GM18526 (cell line): Measurements from ENCODE around the gene DNAH8.

Experiments used
- POLR2A ChIP-seq: IDR thresholded peaks from 3 replicates; pipeline ENCODE4 v1.6.1; 2011; ENCODE audit not compliant: insufficient read length; ENCODE audit errors: extremely low read depth

DNAH8 gene

DNA sequence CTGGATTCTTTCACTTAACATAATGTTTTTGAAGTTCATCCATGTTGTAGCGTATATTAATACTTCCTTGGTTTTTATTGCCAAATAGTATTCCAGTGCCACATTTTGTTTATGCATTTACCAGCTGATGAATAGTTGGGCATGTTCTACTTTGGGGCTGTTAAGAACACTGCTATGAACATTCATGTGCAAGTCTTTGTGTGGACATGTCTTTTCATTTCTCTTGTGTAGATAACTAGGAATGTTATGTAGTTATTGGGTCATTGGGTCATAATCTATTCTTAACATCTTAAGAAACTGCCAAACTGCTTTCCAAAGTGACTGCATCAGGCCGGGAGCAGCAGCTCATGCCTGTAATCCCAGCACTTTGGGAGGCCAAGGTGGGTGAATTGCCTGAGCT lies 289.7 kb downstream of the DNAH8 start:
- TF ChIP-seq POLR2A = no peak

DNA sequence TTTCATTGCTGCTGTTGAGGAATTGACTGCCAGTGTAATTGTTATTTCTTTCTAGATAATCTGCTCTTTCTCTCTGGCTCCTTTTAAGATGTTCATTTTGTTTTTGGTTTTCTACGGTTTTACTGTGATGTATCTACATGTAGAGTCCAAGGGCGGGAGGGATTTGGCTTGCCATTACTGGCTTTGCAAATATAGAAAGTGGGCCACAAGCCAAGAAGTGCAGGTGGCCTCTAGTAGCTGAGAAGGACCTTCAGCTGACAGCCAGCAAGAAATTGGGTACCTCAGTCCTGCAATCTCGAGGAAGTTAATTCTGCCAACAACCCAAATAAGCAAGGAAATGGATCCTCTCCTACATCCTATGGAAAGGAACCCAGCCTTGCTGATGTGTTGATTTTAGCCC lies 290.7 kb downstream of the DNAH8 start:
- no peak for TF ChIP-seq POLR2A

DNA sequence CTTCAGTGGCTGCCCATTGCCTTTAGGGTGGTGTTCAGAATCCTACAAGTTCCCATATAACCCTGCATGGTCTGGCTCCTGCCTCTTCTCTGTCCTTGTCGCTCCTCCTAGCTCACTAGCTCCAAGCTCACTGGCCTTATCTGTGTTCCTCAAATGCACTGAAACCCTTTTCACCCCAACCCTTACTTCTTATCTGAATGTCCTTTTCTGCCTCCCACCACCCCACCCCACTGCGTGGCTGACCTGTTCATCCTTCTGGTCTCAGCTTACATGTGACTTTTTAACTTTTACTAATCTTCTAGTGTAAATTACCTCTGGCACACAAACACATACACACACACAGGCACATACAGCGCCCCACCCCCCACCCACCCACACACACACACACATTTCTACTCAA lies 292.5 kb downstream of the DNAH8 start:
- no peak for TF ChIP-seq POLR2A

- no peak for TF ChIP-seq POLR2A
These were observed 293.6 kb downstream of the DNAH8 start for GRCh38 chr6:39008737-39009136.

GRCh38 chr6:39009476-39009875 lies 294.4 kb downstream of the DNAH8 start:
- no peak for TF ChIP-seq POLR2A

DNA sequence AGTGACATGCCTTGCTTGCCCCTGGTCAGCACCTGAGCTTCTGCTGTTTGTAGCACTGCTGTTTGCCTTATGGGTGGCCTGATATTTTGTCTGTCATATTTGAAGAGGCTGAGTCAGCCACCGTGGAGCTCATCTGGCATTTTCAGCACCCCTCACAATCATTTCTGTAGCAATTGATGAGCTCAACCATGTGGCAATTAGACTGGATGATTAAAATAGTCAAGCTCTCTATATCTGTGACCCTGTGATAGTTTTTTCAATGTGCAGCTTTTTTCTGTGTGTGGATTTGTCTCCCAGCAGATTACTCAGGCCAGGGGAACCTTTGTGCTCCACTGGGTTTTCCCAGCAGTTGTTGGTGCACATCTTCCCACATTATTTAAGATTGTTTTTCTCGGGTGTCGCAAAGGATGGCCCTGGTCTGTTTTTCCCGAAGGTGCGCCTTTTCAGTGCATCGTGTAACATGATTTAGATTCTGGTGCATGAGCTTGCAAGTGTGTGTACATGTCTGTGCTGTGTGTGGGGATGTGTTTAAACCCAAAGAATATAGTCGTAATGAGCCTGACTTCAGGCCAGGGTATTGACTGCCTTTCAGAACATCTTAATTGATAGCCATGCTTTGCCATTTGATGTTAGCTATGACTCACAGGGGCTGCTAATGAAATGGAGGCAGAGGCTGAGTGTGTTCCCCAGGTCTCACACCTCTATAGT lies 301.9 kb downstream of the DNAH8 start:
- no peak for TF ChIP-seq POLR2A

- TF ChIP-seq POLR2A = no peak
These were observed 302.4 kb downstream of the DNAH8 start for GRCh38 chr6:39017547-39017880.

DNA sequence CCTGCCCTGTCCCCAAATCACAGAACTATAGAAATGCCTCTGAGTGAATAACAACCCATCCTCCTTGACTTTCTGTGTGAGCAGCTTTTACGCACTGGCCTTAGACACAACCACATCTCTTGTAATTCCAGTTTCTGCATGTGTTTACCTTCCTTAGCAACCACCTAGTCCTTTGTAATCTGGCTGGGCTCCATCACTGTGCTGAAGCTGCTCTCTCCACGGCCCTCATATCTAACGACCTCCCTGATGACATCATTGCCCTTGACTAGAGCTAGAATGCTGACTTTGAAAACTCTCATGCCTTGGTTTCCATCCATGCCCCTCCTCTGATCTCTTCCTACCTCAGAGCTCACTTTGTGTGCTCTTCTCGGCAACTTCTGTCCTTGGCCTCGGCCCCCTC lies 303.0 kb downstream of the DNAH8 start:
- no peak for TF ChIP-seq POLR2A

GRCh38 chr6:39020136-39020535 lies 305.0 kb downstream of the DNAH8 start:
- TF ChIP-seq POLR2A = no peak

GRCh38 chr6:39021041-39021440 lies 305.9 kb downstream of the DNAH8 start:
- TF ChIP-seq POLR2A = no peak

DNA sequence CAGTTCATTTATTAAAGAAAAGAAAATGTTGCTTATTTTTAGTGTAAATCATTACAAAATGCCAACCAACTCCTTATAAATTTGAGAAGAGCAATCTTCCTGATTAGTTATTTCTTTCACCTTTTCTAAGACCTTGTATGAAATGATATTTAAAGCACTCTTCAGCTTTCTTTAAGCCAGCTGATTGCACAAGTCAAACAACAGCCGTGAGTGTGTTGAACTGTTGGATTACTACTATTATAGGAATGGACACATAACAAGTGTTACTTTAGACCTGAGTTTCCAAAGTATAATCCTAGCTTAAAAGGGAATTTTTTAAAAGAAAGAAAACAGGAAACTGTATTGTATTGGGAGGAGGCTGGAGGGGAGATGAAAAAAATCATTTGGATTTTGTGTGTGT lies 306.7 kb downstream of the DNAH8 start:
- no peak for TF ChIP-seq POLR2A

DNA sequence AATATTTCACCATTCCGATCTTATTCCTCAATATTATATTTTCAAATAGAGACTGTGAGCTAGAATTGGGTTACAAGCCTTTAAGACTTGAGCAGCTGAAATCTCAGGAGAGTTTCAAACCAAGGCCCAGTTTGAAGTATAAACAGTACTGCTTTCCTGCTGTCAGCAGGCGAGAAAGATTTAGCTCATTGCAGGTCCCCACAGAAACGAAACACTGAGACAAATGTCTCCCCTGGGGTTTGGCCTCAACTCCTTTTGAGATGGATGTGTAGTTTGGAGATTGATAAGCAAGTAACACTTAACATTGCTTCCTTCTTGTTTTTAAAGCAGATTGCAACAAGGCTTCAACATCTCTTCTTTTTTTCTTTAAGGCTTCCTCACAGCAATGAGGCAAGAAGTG lies 311.1 kb downstream of the DNAH8 start:
- no peak for TF ChIP-seq POLR2A

DNA sequence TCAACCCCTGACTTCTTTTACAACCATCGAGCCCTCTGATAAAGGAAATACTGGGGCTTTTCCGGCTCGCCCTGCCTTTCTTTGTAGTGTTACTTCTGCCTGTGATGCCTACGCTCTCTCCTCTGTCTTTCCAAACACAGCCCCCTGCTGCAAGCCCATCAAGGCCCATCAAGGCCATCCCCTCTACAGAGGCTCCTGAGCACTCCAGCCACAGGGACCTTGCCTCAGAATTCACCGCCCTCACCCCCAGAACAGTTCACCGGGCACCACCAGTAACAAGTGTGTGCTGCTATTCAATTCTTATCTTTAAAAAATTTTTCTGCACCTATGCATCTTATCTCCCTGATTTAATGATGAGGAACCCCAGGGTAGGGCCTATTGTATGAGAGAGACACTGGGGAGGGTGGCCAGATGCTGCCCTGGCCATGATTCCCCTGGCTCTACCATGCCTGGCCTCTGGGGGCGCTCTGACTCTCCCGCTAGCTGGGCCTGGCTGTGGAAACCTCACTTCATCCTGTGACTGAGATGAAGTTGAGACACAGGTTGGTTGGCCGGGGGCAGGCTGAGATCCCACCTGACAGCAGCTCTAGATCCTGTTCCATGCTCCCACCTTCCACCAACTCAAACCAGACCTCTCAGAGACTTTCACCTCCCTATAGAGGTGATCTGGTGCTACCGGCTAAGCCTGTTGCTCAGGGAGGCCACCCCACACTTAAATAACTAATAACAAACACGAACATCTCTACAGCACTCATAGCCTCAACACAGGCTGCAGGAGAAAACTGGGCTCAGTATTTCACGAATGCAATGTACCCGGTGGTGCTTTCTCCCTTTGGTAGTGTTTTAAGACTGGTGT lies 314.3 kb downstream of the DNAH8 start:
- TF ChIP-seq POLR2A = no peak

DNA sequence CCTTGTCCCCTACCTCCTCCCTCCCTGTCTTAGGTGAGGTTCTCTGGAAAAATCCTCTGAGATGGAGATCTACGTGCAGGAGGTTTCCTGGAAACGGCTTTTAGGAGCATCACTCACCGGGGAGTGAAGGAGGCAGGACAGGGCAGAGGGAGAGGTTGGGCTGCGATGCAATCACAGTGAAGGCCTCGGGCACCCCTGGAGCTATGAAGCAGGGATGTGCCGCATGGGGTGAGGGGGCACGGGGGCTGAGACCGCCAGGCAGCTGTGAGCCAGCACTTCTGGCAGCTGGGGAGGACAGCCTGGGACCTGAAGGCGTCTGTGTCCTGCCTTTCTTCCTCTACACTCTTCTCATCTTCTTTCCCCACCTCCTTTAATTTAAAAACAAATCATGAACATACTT lies 320.6 kb downstream of the DNAH8 start:
- TF ChIP-seq POLR2A = no peak

- TF ChIP-seq POLR2A = no peak
These were observed 322.0 kb downstream of the DNAH8 start for GRCh38 chr6:39037082-39037508.

- TF ChIP-seq POLR2A = no peak
These were observed 322.6 kb downstream of the DNAH8 start for GRCh38 chr6:39037707-39038106.
